Activated CD8-positive, alpha-beta memory T cell treated with anti-CD3 and anti-CD28 coated beads, Interleukin-2, amount 50 U/mL, for 24 hours (primary cell): ENCODE results near the gene SLC25A48.
"Not testable (repeated sequence)": the region's sequence is repeated elsewhere in the genome, so short reads cannot be mapped to it uniquely, and the experiment has no call there.

Source experiments
- DNase-seq: peaks from one replicate; pipeline ENCODE4 v3.0.0-alpha.2; 2020; ENCODE audit errors: extremely low read depth

Gene SLC25A48

GRCh38 chr5:135829681-135830383 lies 4.6 kb upstream of the SLC25A48 start:
- DNase-seq = no peak

- no peak for DNase-seq
Observed at GRCh38 chr5:135830384-135830700, 4.1 kb upstream of the SLC25A48 start.

- DNase-seq = no peak
Observed at GRCh38 chr5:135830876-135831275, 3.6 kb upstream of the SLC25A48 start.

- no peak for DNase-seq
Observed at GRCh38 chr5:135831439-135831838, 3.0 kb upstream of the SLC25A48 start.

- no peak for DNase-seq
Observed at GRCh38 chr5:135831851-135832555, 2.5 kb upstream of the SLC25A48 start.

GRCh38 chr5:135832941-135833920 lies 1.2 kb upstream of the SLC25A48 start:
- DNase-seq = no peak

- no peak for DNase-seq
Observed at GRCh38 chr5:135833961-135834638, 363 bp upstream of the SLC25A48 start.

- no peak for DNase-seq
Observed at GRCh38 chr5:135835766-135836165, 1.3 kb downstream of the SLC25A48 start.

GRCh38 chr5:135838395-135838794 lies 3.9 kb downstream of the SLC25A48 start:
- not testable (repeated sequence) for DNase-seq

GRCh38 chr5:135839566-135839965 lies 5.1 kb downstream of the SLC25A48 start:
- DNase-seq = no peak

- no peak for DNase-seq
Observed at GRCh38 chr5:135840959-135841358, 6.5 kb downstream of the SLC25A48 start.

GRCh38 chr5:135842737-135843136 lies 8.3 kb downstream of the SLC25A48 start:
- DNase-seq = no peak

GRCh38 chr5:135843571-135844337 lies 9.3 kb downstream of the SLC25A48 start:
- no peak for DNase-seq

GRCh38 chr5:135846311-135846710 lies 11.8 kb downstream of the SLC25A48 start:
- DNase-seq = no peak

GRCh38 chr5:135847976-135848375 lies 13.5 kb downstream of the SLC25A48 start:
- no peak for DNase-seq

- no peak for DNase-seq
Observed at GRCh38 chr5:135850231-135850630, 15.8 kb downstream of the SLC25A48 start.

GRCh38 chr5:135850671-135851070 lies 16.2 kb downstream of the SLC25A48 start:
- no peak for DNase-seq

GRCh38 chr5:135851186-135851914 lies 16.9 kb downstream of the SLC25A48 start:
- no peak for DNase-seq

GRCh38 chr5:135851915-135852845 lies 17.7 kb downstream of the SLC25A48 start:
- no peak for DNase-seq
